OCI-LY1 (cell line): Measurements from ENCODE around the gene LGALS12.
A peak's percentile ranks its signal among the peaks of the same experiment; 100 is the strongest.

ENCODE experiments used
- H2AFZ ChIP-seq: fragments of 200-600 bp; sonication (generic), shearing (Covaris generic); 2 replicates; pipeline ENCODE4 v1.6.0; 2014; ENCODE audit warnings: antibody characterized with exemption, mild to moderate bottlenecking, low read length
- H3F3A ChIP-seq: fragments of 200-600 bp; sonication (generic), shearing (Covaris generic); 2 replicates; pipeline ENCODE4 v1.6.0; 2014; ENCODE audit warnings: mild to moderate bottlenecking, antibody characterized with exemption, low read length, moderate library complexity; ENCODE audit not compliant: insufficient read depth
- H3K27ac ChIP-seq: fragments of 200-600 bp; sonication (generic); 2 replicates; pipeline ENCODE4 v1.5.1; 2014; ENCODE audit warnings: low read length, mixed run types, mild to moderate bottlenecking, low read depth; ENCODE audit not compliant: poor library complexity, severe bottlenecking
- H3K27me3 ChIP-seq: fragments of 200-600 bp; sonication (generic); 2 replicates; pipeline ENCODE4 v1.6.0; 2014; ENCODE audit warnings: antibody characterized with exemption, mild to moderate bottlenecking, low read length, moderate library complexity; ENCODE audit not compliant: insufficient read depth
- H3K36me3 ChIP-seq: fragments of 200-600 bp; sonication (generic); 2 replicates; pipeline ENCODE4 v1.6.1; 2014; ENCODE audit warnings: mild to moderate bottlenecking, antibody characterized with exemption, low read length, moderate library complexity, mixed read lengths; ENCODE audit not compliant: insufficient read depth
- H3K4me1 ChIP-seq: fragments of 200-600 bp; sonication (generic); 2 replicates; pipeline ENCODE4 v1.5.1; 2014; ENCODE audit warnings: mild to moderate bottlenecking, low read length, moderate library complexity; ENCODE audit not compliant: insufficient read depth, severe bottlenecking
- H3K4me2 ChIP-seq: fragments of 200-600 bp; sonication (generic), shearing (Covaris generic); 2 replicates; pipeline ENCODE4 v1.6.1; 2014; ENCODE audit warnings: low read length
- H3K4me3 ChIP-seq: fragments of 200-600 bp; sonication (generic); 2 replicates; pipeline ENCODE4 v1.5.1; 2014; ENCODE audit warnings: low read length, low read depth, mild to moderate bottlenecking, mixed read lengths; ENCODE audit not compliant: poor library complexity, severe bottlenecking
- H3K79me2 ChIP-seq: fragments of 200-600 bp; shearing (Covaris generic); 2 replicates; pipeline ENCODE4 v1.6.1; 2016; ENCODE audit warnings: mixed run types, low read length, mixed read lengths; ENCODE audit not compliant: insufficient read depth
- H3K9ac ChIP-seq: fragments of 200-600 bp; sonication (generic), shearing (Covaris generic); 2 replicates; pipeline ENCODE4 v1.6.1; 2014; ENCODE audit warnings: mild to moderate bottlenecking, low read length, mixed read lengths
- H3K9me2 ChIP-seq: fragments of 200-600 bp; sonication (generic), shearing (Covaris generic); 2 replicates; pipeline ENCODE4 v1.6.1; 2014; ENCODE audit warnings: low read depth, mild to moderate bottlenecking, low read length, mixed read lengths
- H3K9me3 ChIP-seq: fragments of 200-600 bp; shearing (Covaris generic); 2 replicates; pipeline ENCODE4 v1.6.1; 2014; ENCODE audit warnings: low read length, mixed read lengths
- H4K20me1 ChIP-seq: fragments of 200-600 bp; sonication (generic), shearing (Covaris generic); 2 replicates; pipeline ENCODE4 v1.6.0; 2016; ENCODE audit warnings: mild to moderate bottlenecking, low read length; ENCODE audit not compliant: insufficient read depth
- CTCF ChIP-seq: fragments of 200-600 bp; sonication (generic), shearing (Covaris generic); IDR thresholded peaks from 2 replicates; pipeline ENCODE4 v1.5.1; 2017; ENCODE audit warnings: mild to moderate bottlenecking, antibody characterized with exemption, low read length, moderate library complexity, mixed read lengths
- EZH2 ChIP-seq: fragments of 200-600 bp; sonication (generic), shearing (Covaris generic); IDR thresholded peaks from 2 replicates; pipeline ENCODE4 v1.8.0; 2017; ENCODE audit warnings: borderline replicate concordance, mixed run types, mild to moderate bottlenecking, antibody characterized with exemption, low read length, moderate library complexity, mixed read lengths

Gene LGALS12

GRCh38 chr11:63508009-63508408 lies 2.1 kb downstream of the LGALS12 start:
- no peak overlapping the region for H3K27ac ChIP-seq
- TF ChIP-seq EZH2 (no peak), CTCF (peak; percentile 38; the same call in 1 of the 2 replicates)
- H3K79me2 ChIP-seq, result no peaks in the 10 kb centered on the region
- no peaks in the 10 kb centered on the region for H3K4me1 ChIP-seq
- H3K36me3 ChIP-seq, result no peaks in the 10 kb centered on the region
- 0 out of 2 replicates have a peak, but pooled peaks cover 3% of the 10 kb centered on the region for H3K27me3 ChIP-seq
- H2AFZ ChIP-seq, result no peak overlapping the region
- no peaks in the 10 kb centered on the region for H3K9me2 ChIP-seq
- H3K4me3 ChIP-seq, result no peak overlapping the region
- H3K9ac ChIP-seq, result no peak overlapping the region
- H3K4me2 ChIP-seq, result no peak overlapping the region
- no peaks in the 10 kb centered on the region for H3F3A ChIP-seq
- H3K9me3 ChIP-seq, result no peaks in the 10 kb centered on the region
- H4K20me1 ChIP-seq, result no peaks in the 10 kb centered on the region

GRCh38 chr11:63508745-63509144 lies 2.9 kb downstream of the LGALS12 start:
- H3K27ac ChIP-seq, result no peak overlapping the region
- H3K4me1 ChIP-seq, result no peaks in the 10 kb centered on the region
- no peak overlapping the region for H3K4me2 ChIP-seq
- TF ChIP-seq CTCF (no peak), EZH2 (no peak)
- no peaks in the 10 kb centered on the region for H3K36me3 ChIP-seq
- H3K9me3 ChIP-seq, result no peaks in the 10 kb centered on the region
- H2AFZ ChIP-seq, result no peak overlapping the region
- no peak overlapping the region for H3K9ac ChIP-seq
- H4K20me1 ChIP-seq, result no peaks in the 10 kb centered on the region
- H3F3A ChIP-seq, result no peaks in the 10 kb centered on the region
- H3K9me2 ChIP-seq, result no peaks in the 10 kb centered on the region
- 0 out of 2 replicates have a peak, but pooled peaks cover 5% of the 10 kb centered on the region for H3K27me3 ChIP-seq
- no peak overlapping the region for H3K4me3 ChIP-seq
- no peaks in the 10 kb centered on the region for H3K79me2 ChIP-seq

GRCh38 chr11:63510360-63511047 lies 4.6 kb downstream of the LGALS12 start:
- Histone ChIP-seq H3K9ac (no peak overlapping the region), H4K20me1 (no peaks in the 10 kb centered on the region), H3K9me3 (no peaks in the 10 kb centered on the region), H3K79me2 (no peaks in the 10 kb centered on the region), H3K27me3 (0 out of 2 replicates have a peak, but pooled peaks cover 9% of the 10 kb centered on the region), H3K9me2 (no peaks in the 10 kb centered on the region), H3K4me2 (no peak overlapping the region), H3K4me3 (no peak overlapping the region), H3K4me1 (no peaks in the 10 kb centered on the region), H2AFZ (no peak overlapping the region), H3K27ac (no peak overlapping the region), H3F3A (no peaks in the 10 kb centered on the region), H3K36me3 (no peaks in the 10 kb centered on the region)
- TF ChIP-seq CTCF (no peak), EZH2 (no peak)
